Endothelial cell of umbilical vein (primary cell): ENCODE measurements around the gene LENG9. TPM values are rescaled to one million over a fixed set of nuclear protein-coding genes. Genes with fewer than 3 reads are reported as not detected.
"Not testable (repeated sequence)": the region's sequence is repeated elsewhere in the genome, so short reads cannot be mapped to it uniquely, and the experiment has no call there.

Experiments used
- BruUV-seq: library from RNA; stranded (reverse); fragments of 400-500 nt; replicated peaks from 2 replicates; lab custom pipeline; 2021; lab: Mats Ljungman, UMichigan
- CTCF ChIA-PET: fragments of 300-600, 350-600 bp; sonication (Branson Sonifier 250); formaldehyde crosslinking; loops from one replicate; lab custom pipeline; 2021; ENCODE audit warnings: antibody characterized with exemption, inconsistent platforms; lab: Charles Lee
- POLR2A ChIA-PET: fragments of 300-600, 350-600 bp; sonication (Branson Sonifier 250); formaldehyde crosslinking; loops from one replicate; lab custom pipeline; 2021; ENCODE audit warnings: antibody characterized with exemption, inconsistent platforms; lab: Charles Lee
- DNase-seq: peaks from one replicate; pipeline ENCODE4 v3.0.0-alpha.2; 2011; ENCODE audit warnings: low read depth, low spot score
- FAIRE-seq: peaks from 2 replicates; lab custom pipeline; 2011; peaks lifted over from hg19 to GRCh38; lab: Jason Lieb, UNC
- H2AFZ ChIP-seq: 2 replicates; pipeline ENCODE4 v1.6.0; 2012; ENCODE audit warnings: low read depth, low read length, control low read depth, inconsistent platforms
- H3K27ac ChIP-seq: 2 replicates; pipeline ENCODE4 v1.5.1; 2011; ENCODE audit warnings: low read depth, mild to moderate bottlenecking, control low read depth, low read length, moderate library complexity; ENCODE audit not compliant: insufficient read depth
- H3K27me3 ChIP-seq, 2 experiments: 2 replicates each; pipeline versions ENCODE4 v1.6.0 to v1.6.1; 2011; ENCODE audit warnings: low read length in 2 of 2, mixed read lengths in 1 of 2; ENCODE audit not compliant: control insufficient read depth in 2 of 2, insufficient read depth in 2 of 2
- H3K36me3 ChIP-seq, 2 experiments: 2 replicates in 1 of 2; 3 replicates in 1 of 2; pipeline ENCODE4 v1.5.1; 2011; ENCODE audit warnings: low read length in 2 of 2, mild to moderate bottlenecking in 1 of 2, moderate library complexity in 1 of 2; ENCODE audit not compliant: control insufficient read depth in 2 of 2, insufficient read depth in 2 of 2; ENCODE audit errors: extremely low read depth in 1 of 2
- H3K4me1 ChIP-seq: 3 replicates; pipeline ENCODE4 v1.5.1; 2011; ENCODE audit warnings: mild to moderate bottlenecking, low read length; ENCODE audit not compliant: control insufficient read depth, insufficient read depth; ENCODE audit errors: extremely low read depth
- H3K4me2 ChIP-seq: 2 replicates; pipeline ENCODE4 v1.6.1; 2011; ENCODE audit warnings: low read length, control low read depth, mixed read lengths; ENCODE audit not compliant: insufficient read depth
- H3K4me3 ChIP-seq, 3 experiments: fragments of 200-600 bp in 1 of 3; sonication (generic), shearing (Covaris generic) in 1 of 3; replicated peaks in 1 of 3; 2 replicates each; pipeline ENCODE4 v1.5.1; 2011 to 2016; ENCODE audit warnings: control low read depth in 3 of 3, low read length in 3 of 3, mild to moderate bottlenecking in 2 of 3, inconsistent platforms in 1 of 3, low read depth in 1 of 3, moderate library complexity in 1 of 3; ENCODE audit not compliant: insufficient read depth in 1 of 3
- H3K79me2 ChIP-seq: 2 replicates; pipeline ENCODE4 v1.6.0; 2012; ENCODE audit warnings: low read length, inconsistent platforms; ENCODE audit not compliant: control insufficient read depth, insufficient read depth
- H3K9ac ChIP-seq: replicated peaks from 2 replicates; pipeline ENCODE3; 2011; ENCODE audit warnings: low read length, control low read depth; ENCODE audit not compliant: insufficient read depth; ENCODE audit errors: extremely low read depth
- H3K9me1 ChIP-seq: replicated peaks from 3 replicates; pipeline ENCODE4 v1.6.0; 2011; ENCODE audit warnings: mild to moderate bottlenecking, low read length; ENCODE audit not compliant: control insufficient read depth, insufficient read depth; ENCODE audit errors: extremely low read depth
- H3K9me3 ChIP-seq: replicated peaks from 2 replicates; pipeline ENCODE4 v1.5.1; 2012; ENCODE audit warnings: low read length, inconsistent platforms; ENCODE audit not compliant: control insufficient read depth, insufficient read depth
- H4K20me1 ChIP-seq: replicated peaks from 2 replicates; pipeline ENCODE3; 2011; ENCODE audit warnings: mild to moderate bottlenecking, low read length; ENCODE audit not compliant: control insufficient read depth, insufficient read depth; ENCODE audit errors: extremely low read depth
- dilution Hi-C: fragments of 300-500 bp; cut with MboI; formaldehyde crosslinking; loops from one replicate; pipeline ENCODE4 v1.15.0; 2019; ENCODE audit warnings: low sequenced_read_pairs; ENCODE audit not compliant: extremely low pct_ligation_motif_present
- intact Hi-C: fragments of 100-400 bp; cut with micrococcal nuclease; formaldehyde crosslinking; loops from one replicate; pipeline ENCODE4 v1.10.0; 2022
- polyA plus RNA-seq, 4 experiments: library from polyadenylated mRNA; depleted of rRNA in 3 of 4; stranded (reverse) in 3 of 4; unstranded in 1 of 4; fragments of >200 nt; gene quantifications; 2 replicates each; pipeline versions ENCODE4 v1.2.1 to v1.2.3, GENCODE V29; 2011 to 2012; ENCODE audit warnings: missing spikeins in 1 of 4
- total RNA-seq: library from RNA; stranded (reverse); gene quantifications from 2 replicates; pipeline ENCODE4 v1.2.3, GENCODE V29; 2021
- TF ChIP-seq, protein P1 (sequence below), 2 donors: IDR thresholded peaks; 1 replicate in 1 of 2; 2 replicates in 1 of 2; pipeline ENCODE4 v1.5.1; 2011; ENCODE audit warnings: low read length in 2 of 2, mild to moderate bottlenecking in 2 of 2, moderate library complexity in 2 of 2, control low read depth in 1 of 2, inconsistent platforms in 1 of 2, low read depth in 1 of 2; ENCODE audit not compliant: insufficient read depth in 1 of 2; ENCODE audit errors: extremely low read depth in 1 of 2
- TF ChIP-seq, protein P2 (sequence below): IDR thresholded peaks from 2 replicates; pipeline ENCODE4 v1.6.1; 2011; ENCODE audit not compliant: insufficient read depth, insufficient read length

LENG9 gene
- total and polyA plus RNA-seq, 2 donors (not counting 3 experiments of a cell fraction or from before 2014, with no cell fraction given) = 0.97 to 2.8 TPM

DNA sequence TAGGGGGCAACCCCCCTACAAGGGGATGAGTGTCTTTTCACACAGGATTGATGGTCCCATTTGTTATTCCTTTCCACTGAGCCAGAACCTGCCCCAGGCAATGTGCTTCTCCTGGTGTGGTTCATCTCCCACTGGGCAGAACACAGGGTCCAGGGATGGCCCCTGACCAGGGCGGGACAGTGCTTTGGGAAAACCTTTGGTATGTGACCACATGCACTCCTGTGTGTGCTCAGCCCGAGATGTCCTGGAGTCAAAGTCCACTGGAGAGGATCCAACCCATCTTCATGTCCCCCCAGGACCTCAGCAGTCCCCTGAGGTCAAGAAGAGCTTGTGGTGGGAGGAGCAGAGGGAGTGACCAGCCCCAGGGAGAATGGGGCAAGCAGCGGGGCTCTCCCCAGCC, 44.9 kb upstream of the LENG9 start:
- dilution Hi-C loops, H3K9me1 ChIP-seq, H3K4me3 ChIP-seq, CTCF ChIA-PET, POLR2A ChIA-PET, H2AFZ ChIP-seq, H3K27me3 ChIP-seq, H3K79me2 ChIP-seq, intact Hi-C loops, H3K4me1 ChIP-seq, H4K20me1 ChIP-seq, H3K4me2 ChIP-seq, DNase-seq, H3K27ac ChIP-seq, H3K9ac ChIP-seq, H3K36me3 ChIP-seq, BruUV-seq, H3K9me3 ChIP-seq, FAIRE-seq: not testable (repeated sequence)

DNA sequence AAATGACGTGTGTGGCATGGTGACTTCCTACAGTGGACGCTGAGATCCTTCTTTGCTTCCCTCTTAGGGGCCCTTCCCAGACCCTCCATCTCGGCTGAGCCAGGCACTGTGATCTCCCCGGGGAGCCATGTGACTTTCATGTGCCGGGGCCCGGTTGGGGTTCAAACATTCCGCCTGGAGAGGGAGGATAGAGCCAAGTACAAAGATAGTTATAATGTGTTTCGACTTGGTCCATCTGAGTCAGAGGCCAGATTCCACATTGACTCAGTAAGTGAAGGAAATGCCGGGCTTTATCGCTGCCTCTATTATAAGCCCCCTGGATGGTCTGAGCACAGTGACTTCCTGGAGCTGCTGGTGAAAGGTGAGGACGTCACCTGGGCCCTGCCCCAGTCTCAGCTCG, 44.2 kb upstream of the LENG9 start:
- Histone ChIP-seq H3K79me2 (no peaks in the 10 kb centered on the region), H3K4me1 (no peaks in the 10 kb centered on the region), H3K27ac (no peak overlapping the region), H3K9me1 (no peaks in the 10 kb centered on the region), H3K4me2 (no peak overlapping the region), H3K27me3 (no peaks in the 10 kb centered on the region), H3K36me3 (no peaks in the 10 kb centered on the region), H2AFZ (no peak overlapping the region), H4K20me1 (no peaks in the 10 kb centered on the region), H3K9me3 (no peaks in the 10 kb centered on the region), H3K4me3 (no peak overlapping the region), H3K9ac (no peak overlapping the region)
- BruUV-seq = no TSS peak
- dilution Hi-C loops = no loop called here
- intact Hi-C loops = no loop called here
- POLR2A ChIA-PET = no interaction called here
- FAIRE-seq (no peak), DNase-seq (no peak)
- CTCF ChIA-PET = no interaction called here
- TF ChIP-seq, protein P1, sequence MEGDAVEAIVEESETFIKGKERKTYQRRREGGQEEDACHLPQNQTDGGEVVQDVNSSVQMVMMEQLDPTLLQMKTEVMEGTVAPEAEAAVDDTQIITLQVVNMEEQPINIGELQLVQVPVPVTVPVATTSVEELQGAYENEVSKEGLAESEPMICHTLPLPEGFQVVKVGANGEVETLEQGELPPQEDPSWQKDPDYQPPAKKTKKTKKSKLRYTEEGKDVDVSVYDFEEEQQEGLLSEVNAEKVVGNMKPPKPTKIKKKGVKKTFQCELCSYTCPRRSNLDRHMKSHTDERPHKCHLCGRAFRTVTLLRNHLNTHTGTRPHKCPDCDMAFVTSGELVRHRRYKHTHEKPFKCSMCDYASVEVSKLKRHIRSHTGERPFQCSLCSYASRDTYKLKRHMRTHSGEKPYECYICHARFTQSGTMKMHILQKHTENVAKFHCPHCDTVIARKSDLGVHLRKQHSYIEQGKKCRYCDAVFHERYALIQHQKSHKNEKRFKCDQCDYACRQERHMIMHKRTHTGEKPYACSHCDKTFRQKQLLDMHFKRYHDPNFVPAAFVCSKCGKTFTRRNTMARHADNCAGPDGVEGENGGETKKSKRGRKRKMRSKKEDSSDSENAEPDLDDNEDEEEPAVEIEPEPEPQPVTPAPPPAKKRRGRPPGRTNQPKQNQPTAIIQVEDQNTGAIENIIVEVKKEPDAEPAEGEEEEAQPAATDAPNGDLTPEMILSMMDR (IDR thresholded peaks at IDR 0.05; ENCODE audit: extremely low read depth in 1 of 2, insufficient read depth in 1 of 2, low read depth in 1 of 2, low read length in 2 of 2) = no peak
- TF ChIP-seq, protein P2, sequence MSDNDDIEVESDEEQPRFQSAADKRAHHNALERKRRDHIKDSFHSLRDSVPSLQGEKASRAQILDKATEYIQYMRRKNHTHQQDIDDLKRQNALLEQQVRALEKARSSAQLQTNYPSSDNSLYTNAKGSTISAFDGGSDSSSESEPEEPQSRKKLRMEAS = no peak

DNA sequence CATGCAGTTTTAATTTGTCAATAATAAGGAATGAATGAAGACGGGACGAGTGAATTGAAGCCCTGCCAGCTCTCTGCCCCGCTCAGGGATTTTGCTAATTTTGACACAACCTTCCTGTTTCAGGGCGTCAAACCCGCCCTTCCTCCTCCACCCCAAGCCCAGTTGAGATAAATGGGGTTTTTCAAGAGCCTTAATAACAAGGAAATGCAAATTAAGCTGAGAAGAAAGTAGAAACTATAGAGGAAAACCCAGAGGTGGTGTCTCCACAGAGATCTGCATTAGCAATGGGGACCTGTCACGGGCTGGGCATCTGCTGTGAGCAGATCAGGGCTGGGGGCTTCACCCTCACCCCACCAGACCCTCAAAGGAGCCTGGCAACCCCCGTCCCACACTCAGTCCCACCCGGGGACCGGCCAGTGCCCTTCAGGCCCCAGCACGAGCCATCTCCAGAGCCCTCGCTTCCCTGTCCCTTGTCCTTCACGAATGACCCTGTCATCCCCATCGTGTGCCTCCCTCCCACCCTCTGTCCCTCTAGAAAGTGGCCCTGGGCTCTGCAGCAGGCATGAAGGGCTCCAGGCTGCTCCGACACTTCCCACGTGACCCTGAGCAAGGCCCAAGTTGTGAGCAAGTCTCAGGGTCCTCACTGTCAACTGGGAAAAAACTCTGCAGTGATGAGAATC, 43.6 kb upstream of the LENG9 start:
- POLR2A ChIA-PET, H3K4me3 ChIP-seq, dilution Hi-C loops, H3K4me1 ChIP-seq, BruUV-seq, H3K36me3 ChIP-seq, H2AFZ ChIP-seq, DNase-seq, H3K9me1 ChIP-seq, H3K9ac ChIP-seq, H4K20me1 ChIP-seq, H3K4me2 ChIP-seq, H3K79me2 ChIP-seq, intact Hi-C loops, H3K27me3 ChIP-seq, H3K9me3 ChIP-seq, FAIRE-seq, H3K27ac ChIP-seq, CTCF ChIA-PET: not testable (repeated sequence)
